Mucosa of descending colon (tissue), 3 donors: ENCODE data around the gene SNAP91. TPM values are rescaled to one million over a fixed set of nuclear protein-coding genes. Genes with fewer than 3 reads are reported as not detected.

Source experiments
- ATAC-seq: fragments of 200-7000 bp; cut with Tn5 transposase; one replicate; pipeline ENCODE4 v1.9.1; 2020; ENCODE audit warnings: mild to moderate bottlenecking, moderate library complexity
- DNase-seq, 3 donors: peaks; one replicate each; pipeline ENCODE4 v3.0.0-alpha.2; 2020
- H3K36me3 ChIP-seq: fragments of 200-600 bp; one replicate; pipeline ENCODE4 v1.8.0; 2021; ENCODE audit warnings: low read depth, mild to moderate bottlenecking
- H3K4me1 ChIP-seq: fragments of 200-600 bp; one replicate; pipeline ENCODE4 v1.8.0; 2021; ENCODE audit warnings: low read depth, mild to moderate bottlenecking
- H3K4me3 ChIP-seq: fragments of 200-600 bp; one replicate; pipeline ENCODE4 v1.8.0; 2021; ENCODE audit warnings: mild to moderate bottlenecking
- H3K9me3 ChIP-seq: fragments of 200-600 bp; one replicate; pipeline ENCODE4 v1.8.0; 2021; ENCODE audit warnings: mild to moderate bottlenecking
- CTCF ChIP-seq: fragments of 200-600 bp; IDR thresholded peaks from one replicate; pipeline ENCODE4 v1.8.0; 2022; ENCODE audit warnings: antibody characterized with exemption, mild to moderate bottlenecking
- intact Hi-C, 2 donors: fragments of 100-400 bp; cut with DNase I in 1 of 2; cut with micrococcal nuclease in 1 of 2; formaldehyde crosslinking; loops; one replicate each; pipeline versions ENCODE4 v1.11.0 to v1.11.1; 2022; cut with DNase I, micrococcal nuclease
- total RNA-seq, 3 donors: library from RNA; stranded (reverse); fragmentation: NEBNext Ultra II Directional in 2 of 3; extraction: Animal tissue kit (Norgen Biotek cat#: 25700) in 2 of 3; gene quantifications; one replicate each; pipeline versions ENCODE4 v1.2.1 to v1.2.4, GENCODE V29; 2021 to 2023
- donor health status: DM: no; HTN: no; CAD: no; lungs with moderate emphysema.
- donor health status: DM: no; HTN: no; CAD: no.
- donor health status: DM: no; HTN: yes; CAD: no.

Gene SNAP91
- total RNA-seq, 3 donors from 2014 or later, result 0.29 to 3.5 (median 0.49) TPM

GRCh38 chr6:83601119-83601518 is 107.8 kb downstream of the SNAP91 start:
- ATAC-seq (no peak), DNase-seq (no peak)
- no peaks in the 10 kb centered on the region for H3K4me1 ChIP-seq
- H3K4me3 ChIP-seq, result no peak overlapping the region
- H3K36me3 ChIP-seq, result no peaks in the 10 kb centered on the region
- intact Hi-C loops, result no loop called here
- no peaks in the 10 kb centered on the region for H3K9me3 ChIP-seq
- TF ChIP-seq CTCF, result no peak

GRCh38 chr6:83600459-83600858 is 108.4 kb downstream of the SNAP91 start:
- H3K4me1 ChIP-seq, result no peaks in the 10 kb centered on the region
- no peak for TF ChIP-seq CTCF
- no peak for ATAC-seq
- H3K4me3 ChIP-seq, result no peak overlapping the region
- H3K36me3 ChIP-seq, result no peaks in the 10 kb centered on the region
- H3K9me3 ChIP-seq, result no peaks in the 10 kb centered on the region
- intact Hi-C loops, result no loop called here
- DNase-seq, result no peak

GRCh38 chr6:83597511-83597910 is 111.4 kb downstream of the SNAP91 start:
- Histone ChIP-seq H3K4me3 (no peak overlapping the region), H3K36me3 (no peaks in the 10 kb centered on the region), H3K9me3 (no peaks in the 10 kb centered on the region), H3K4me1 (no peaks in the 10 kb centered on the region)
- no peak for DNase-seq
- TF ChIP-seq CTCF, result no peak
- ATAC-seq, result no peak
- intact Hi-C loops, result no loop called here

GRCh38 chr6:83597051-83597450 is 111.8 kb downstream of the SNAP91 start:
- ATAC-seq, result no peak
- intact Hi-C loops, result no loop called here
- no peak for TF ChIP-seq CTCF
- no peak for DNase-seq
- H3K4me1 ChIP-seq, result no peaks in the 10 kb centered on the region
- no peaks in the 10 kb centered on the region for H3K9me3 ChIP-seq
- no peaks in the 10 kb centered on the region for H3K36me3 ChIP-seq
- no peak overlapping the region for H3K4me3 ChIP-seq

GRCh38 chr6:83594941-83595340 is 114.0 kb downstream of the SNAP91 start:
- H3K36me3 ChIP-seq, result no peaks in the 10 kb centered on the region
- no peak for DNase-seq
- H3K4me3 ChIP-seq, result no peak overlapping the region
- no peak for TF ChIP-seq CTCF
- intact Hi-C loops, result no loop called here
- no peak for ATAC-seq
- no peaks in the 10 kb centered on the region for H3K9me3 ChIP-seq
- no peaks in the 10 kb centered on the region for H3K4me1 ChIP-seq

- Histone ChIP-seq H3K36me3 (no peaks in the 10 kb centered on the region), H3K4me3 (no peak overlapping the region), H3K9me3 (no peaks in the 10 kb centered on the region), H3K4me1 (no peaks in the 10 kb centered on the region)
- TF ChIP-seq CTCF, result no peak
- DNase-seq (no peak), ATAC-seq (no peak)
- intact Hi-C loops, result no loop called here
Observed at GRCh38 chr6:83593395-83593785, 115.5 kb downstream of the SNAP91 start.
